ENCODE results near the gene ZFP36L2. TPM values are rescaled to one million over a fixed set of nuclear protein-coding genes. Genes with fewer than 3 reads are reported as not detected.
A peak's percentile ranks its signal among the peaks of the same experiment; 100 is the strongest.

ZFP36L2 gene
- total and polyA plus RNA-seq, 9 of the 15 experiments (the other 6 are each of a cell fraction or from before 2014, with no cell fraction given), result 4.1 to 60.6 (median 20.3) TPM

DNA sequence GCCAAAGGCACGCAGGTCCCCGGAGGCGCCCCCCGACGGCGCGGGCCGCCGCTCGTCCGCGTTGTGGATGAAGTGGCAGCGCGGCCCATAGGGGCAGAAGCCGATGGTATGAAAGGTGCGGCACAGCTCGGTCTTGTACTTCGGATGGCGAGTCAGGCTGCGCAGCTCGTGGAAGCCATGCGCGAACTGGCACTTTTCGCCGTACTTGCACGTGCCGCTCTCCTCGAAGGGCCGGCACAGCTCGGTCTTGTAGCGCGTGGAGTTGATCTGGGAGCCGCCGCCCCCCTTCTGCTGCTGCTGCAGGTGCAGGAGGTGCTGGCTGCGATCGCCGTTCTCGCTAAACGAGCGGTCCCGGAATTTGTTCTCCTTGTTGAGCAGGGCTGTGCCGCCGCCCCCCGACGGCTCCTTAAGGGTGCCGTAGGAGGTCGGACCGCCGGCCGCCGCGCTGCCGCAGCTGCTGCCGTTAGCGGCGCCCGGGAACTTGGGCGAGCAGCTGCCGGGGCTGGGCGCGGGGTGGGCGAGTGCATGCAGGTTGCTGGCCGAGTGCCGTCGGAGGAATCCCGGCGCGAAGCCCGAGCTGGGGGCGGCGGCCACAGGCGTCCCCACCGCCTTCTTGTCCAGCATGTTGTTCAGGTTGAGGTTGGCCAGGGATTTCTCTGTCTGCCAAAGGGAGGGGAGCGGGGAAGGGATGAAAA lies 1.2 kb downstream of the ZFP36L2 start (continued):
- TF ChIP-seq ZNF347 (CRISPR knock-in tag; IDR thresholded peaks at IDR 0.05; ENCODE audit: low read depth) (no peak), EP300 (IDR thresholded peaks at IDR 0.05; ENCODE audit: low read length) (no peak), SRSF9 (IDR thresholded peaks at IDR 0.05; ENCODE audit: borderline replicate concordance, low read depth, low read length) (no peak), ZNF217 (CRISPR knock-in tag; IDR thresholded peaks at IDR 0.05) (0 out of 2 replicates have a peak, but pooled peaks have one; percentile 51), SAFB2 (IDR thresholded peaks at IDR 0.05; ENCODE audit: borderline replicate concordance, low read depth, low read length, severe bottlenecking) (no peak), KAT2B (IDR thresholded peaks at IDR 0.05; ENCODE audit: low read depth, low read length) (no peak), TEAD4 (IDR thresholded peaks at IDR 0.05; ENCODE audit: low read length) (peak; percentile 18; the same call in 1 of the 2 replicates), TEAD4 (CRISPR knock-in tag; IDR thresholded peaks at IDR 0.05; ENCODE audit: borderline replicate concordance) (no peak), EHMT2 (IDR thresholded peaks at IDR 0.05) (no peak), RBM34 (IDR thresholded peaks at IDR 0.05; ENCODE audit: borderline replicate concordance, insufficient read depth, low read length) (no peak), MTA2 (IDR thresholded peaks at IDR 0.05; ENCODE audit: low read depth) (no peak), ZNF143 (CRISPR knock-in tag; IDR thresholded peaks at IDR 0.05) (no peak)
- TF ChIP-seq, protein P1, sequence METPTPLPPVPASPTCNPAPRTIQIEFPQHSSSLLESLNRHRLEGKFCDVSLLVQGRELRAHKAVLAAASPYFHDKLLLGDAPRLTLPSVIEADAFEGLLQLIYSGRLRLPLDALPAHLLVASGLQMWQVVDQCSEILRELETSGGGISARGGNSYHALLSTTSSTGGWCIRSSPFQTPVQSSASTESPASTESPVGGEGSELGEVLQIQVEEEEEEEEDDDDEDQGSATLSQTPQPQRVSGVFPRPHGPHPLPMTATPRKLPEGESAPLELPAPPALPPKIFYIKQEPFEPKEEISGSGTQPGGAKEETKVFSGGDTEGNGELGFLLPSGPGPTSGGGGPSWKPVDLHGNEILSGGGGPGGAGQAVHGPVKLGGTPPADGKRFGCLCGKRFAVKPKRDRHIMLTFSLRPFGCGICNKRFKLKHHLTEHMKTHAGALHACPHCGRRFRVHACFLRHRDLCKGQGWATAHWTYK (CRISPR knock-in tag; IDR thresholded peaks at IDR 0.05), result peak; percentile 33; the same call in 1 of the 2 replicates
- TF ChIP-seq, protein P2, sequence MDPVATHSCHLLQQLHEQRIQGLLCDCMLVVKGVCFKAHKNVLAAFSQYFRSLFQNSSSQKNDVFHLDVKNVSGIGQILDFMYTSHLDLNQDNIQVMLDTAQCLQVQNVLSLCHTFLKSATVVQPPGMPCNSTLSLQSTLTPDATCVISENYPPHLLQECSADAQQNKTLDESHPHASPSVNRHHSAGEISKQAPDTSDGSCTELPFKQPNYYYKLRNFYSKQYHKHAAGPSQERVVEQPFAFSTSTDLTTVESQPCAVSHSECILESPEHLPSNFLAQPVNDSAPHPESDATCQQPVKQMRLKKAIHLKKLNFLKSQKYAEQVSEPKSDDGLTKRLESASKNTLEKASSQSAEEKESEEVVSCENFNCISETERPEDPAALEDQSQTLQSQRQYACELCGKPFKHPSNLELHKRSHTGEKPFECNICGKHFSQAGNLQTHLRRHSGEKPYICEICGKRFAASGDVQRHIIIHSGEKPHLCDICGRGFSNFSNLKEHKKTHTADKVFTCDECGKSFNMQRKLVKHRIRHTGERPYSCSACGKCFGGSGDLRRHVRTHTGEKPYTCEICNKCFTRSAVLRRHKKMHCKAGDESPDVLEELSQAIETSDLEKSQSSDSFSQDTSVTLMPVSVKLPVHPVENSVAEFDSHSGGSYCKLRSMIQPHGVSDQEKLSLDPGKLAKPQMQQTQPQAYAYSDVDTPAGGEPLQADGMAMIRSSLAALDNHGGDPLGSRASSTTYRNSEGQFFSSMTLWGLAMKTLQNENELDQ (CRISPR knock-in tag; IDR thresholded peaks at IDR 0.05; ENCODE audit: borderline replicate concordance), result peak; percentile 88
- TF ChIP-seq, protein P3, sequence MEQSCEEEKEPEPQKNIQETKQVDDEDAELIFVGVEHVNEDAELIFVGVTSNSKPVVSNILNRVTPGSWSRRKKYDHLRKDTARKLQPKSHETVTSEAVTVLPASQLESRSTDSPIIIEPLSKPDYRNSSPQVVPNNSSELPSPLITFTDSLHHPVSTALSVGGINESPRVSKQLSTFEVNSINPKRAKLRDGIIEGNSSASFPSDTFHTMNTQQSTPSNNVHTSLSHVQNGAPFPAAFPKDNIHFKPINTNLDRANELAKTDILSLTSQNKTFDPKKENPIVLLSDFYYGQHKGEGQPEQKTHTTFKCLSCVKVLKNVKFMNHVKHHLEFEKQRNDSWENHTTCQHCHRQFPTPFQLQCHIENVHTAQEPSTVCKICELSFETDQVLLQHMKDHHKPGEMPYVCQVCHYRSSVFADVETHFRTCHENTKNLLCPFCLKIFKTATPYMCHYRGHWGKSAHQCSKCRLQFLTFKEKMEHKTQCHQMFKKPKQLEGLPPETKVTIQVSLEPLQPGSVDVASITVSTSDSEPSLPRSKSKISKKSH (CRISPR knock-in tag; IDR thresholded peaks at IDR 0.05), result no peak
- TF ChIP-seq, protein P4, sequence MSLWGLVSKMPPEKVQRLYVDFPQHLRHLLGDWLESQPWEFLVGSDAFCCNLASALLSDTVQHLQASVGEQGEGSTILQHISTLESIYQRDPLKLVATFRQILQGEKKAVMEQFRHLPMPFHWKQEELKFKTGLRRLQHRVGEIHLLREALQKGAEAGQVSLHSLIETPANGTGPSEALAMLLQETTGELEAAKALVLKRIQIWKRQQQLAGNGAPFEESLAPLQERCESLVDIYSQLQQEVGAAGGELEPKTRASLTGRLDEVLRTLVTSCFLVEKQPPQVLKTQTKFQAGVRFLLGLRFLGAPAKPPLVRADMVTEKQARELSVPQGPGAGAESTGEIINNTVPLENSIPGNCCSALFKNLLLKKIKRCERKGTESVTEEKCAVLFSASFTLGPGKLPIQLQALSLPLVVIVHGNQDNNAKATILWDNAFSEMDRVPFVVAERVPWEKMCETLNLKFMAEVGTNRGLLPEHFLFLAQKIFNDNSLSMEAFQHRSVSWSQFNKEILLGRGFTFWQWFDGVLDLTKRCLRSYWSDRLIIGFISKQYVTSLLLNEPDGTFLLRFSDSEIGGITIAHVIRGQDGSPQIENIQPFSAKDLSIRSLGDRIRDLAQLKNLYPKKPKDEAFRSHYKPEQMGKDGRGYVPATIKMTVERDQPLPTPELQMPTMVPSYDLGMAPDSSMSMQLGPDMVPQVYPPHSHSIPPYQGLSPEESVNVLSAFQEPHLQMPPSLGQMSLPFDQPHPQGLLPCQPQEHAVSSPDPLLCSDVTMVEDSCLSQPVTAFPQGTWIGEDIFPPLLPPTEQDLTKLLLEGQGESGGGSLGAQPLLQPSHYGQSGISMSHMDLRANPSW (CRISPR knock-in tag; IDR thresholded peaks at IDR 0.05), result no peak

Measured in K562 (cell line).